GM19397 (cell line): Measurements from ENCODE around the gene CPPED1.

Experiments used
- ATAC-seq: cut with Tn5 transposase; IDR thresholded peaks from one replicate; pipeline ENCODE4 v1.9.1; 2021; ENCODE audit warnings: mild to moderate bottlenecking, moderate library complexity; ENCODE audit not compliant: unreplicated experiment

Gene CPPED1

GRCh38 chr16:12688951-12689850, 114.5 kb downstream of the CPPED1 start:
- ATAC-seq: no peak

- ATAC-seq: no peak
Measured at GRCh38 chr16:12685806-12686205, 117.9 kb downstream of the CPPED1 start.

- ATAC-seq: no peak
Measured at GRCh38 chr16:12682432-12683165, 121.1 kb downstream of the CPPED1 start.

- ATAC-seq: no peak
Measured at GRCh38 chr16:12681653-12682052, 122.0 kb downstream of the CPPED1 start.

GRCh38 chr16:12680531-12680930, 123.2 kb downstream of the CPPED1 start:
- no peak for ATAC-seq

GRCh38 chr16:12679660-12680272, 123.9 kb downstream of the CPPED1 start:
- ATAC-seq: no peak

- ATAC-seq: no peak
Measured at GRCh38 chr16:12678983-12679382, 124.7 kb downstream of the CPPED1 start.

- no peak for ATAC-seq
Measured at GRCh38 chr16:12677502-12677901, 126.2 kb downstream of the CPPED1 start.

- no peak for ATAC-seq
Measured at GRCh38 chr16:12675852-12676251, 127.8 kb downstream of the CPPED1 start.

GRCh38 chr16:12675046-12675445, 128.6 kb downstream of the CPPED1 start:
- no peak for ATAC-seq

- ATAC-seq: no peak
Measured at GRCh38 chr16:12674524-12674923, 129.2 kb downstream of the CPPED1 start.

- ATAC-seq: no peak
Measured at GRCh38 chr16:12674071-12674470, 129.6 kb downstream of the CPPED1 start.

- ATAC-seq: no peak
Measured at GRCh38 chr16:12673466-12673865, 130.2 kb downstream of the CPPED1 start.

- ATAC-seq: no peak
Measured at GRCh38 chr16:12672986-12673385, 130.7 kb downstream of the CPPED1 start.

GRCh38 chr16:12669908-12670307, 133.8 kb downstream of the CPPED1 start:
- no peak for ATAC-seq

- no peak for ATAC-seq
Measured at GRCh38 chr16:12667909-12668308, 135.8 kb downstream of the CPPED1 start.

- no peak for ATAC-seq
Measured at GRCh38 chr16:12664164-12664733, 139.4 kb downstream of the CPPED1 start.

GRCh38 chr16:12661656-12662172, 142.0 kb downstream of the CPPED1 start:
- ATAC-seq: no peak

- ATAC-seq: no peak
Measured at GRCh38 chr16:12659871-12660270, 143.8 kb downstream of the CPPED1 start.

- no peak for ATAC-seq
Measured at GRCh38 chr16:12658506-12658905, 145.2 kb downstream of the CPPED1 start.

GRCh38 chr16:12655537-12655936, 148.2 kb downstream of the CPPED1 start:
- ATAC-seq: no peak
